ENCODE results near the gene TMUB1. TPM values are rescaled to one million over a fixed set of nuclear protein-coding genes. Genes with fewer than 3 reads are reported as not detected.

The TMUB1 gene
- total RNA-seq, 1 experiment from 2014 or later = 45.4 TPM

- no peak overlapping the region for H3K9ac ChIP-seq (ENCODE audit: extremely low read depth, insufficient read length, low read length)
- peaks cover 3% of the 10 kb centered on the region for H3K23me2 ChIP-seq (ENCODE audit: insufficient read length, low read depth, low read length, poor library complexity, severe bottlenecking)
- no peaks in the 10 kb centered on the region for H3K9me3 ChIP-seq (ENCODE audit: control insufficient read depth, low read depth, low read length)
- no peaks in the 10 kb centered on the region for H3K27me3 ChIP-seq (ENCODE audit: insufficient read depth, low read length)
- no peak overlapping the region for H2BK15ac ChIP-seq (ENCODE audit: low read depth, low read length)
- WGBS (ENCODE audit: extremely low coverage, insufficient read length, low lambda C conversion rate) = no CpG with 5 or more reads among the region's 20 CpGs
- H3K4me2 ChIP-seq (ENCODE audit: insufficient read depth, insufficient read length, low read length) = no peak overlapping the region
- H3K27me3 Mint-ChIP-seq (ENCODE audit: low read depth) = no peaks in the 10 kb centered on the region; the same call in 1 of the 2 replicates
- H3K27ac ChIP-seq (ENCODE audit: insufficient read length, low read depth, low read length) = no peak overlapping the region
- DNase-seq = no peak
- H4K91ac ChIP-seq (ENCODE audit: insufficient read length, low read depth, low read length) = no peak overlapping the region
- no peak overlapping the region for H2BK20ac ChIP-seq (ENCODE audit: low read depth, low read length, poor library complexity, severe bottlenecking)
- H2BK120ac ChIP-seq (ENCODE audit: low read depth, low read length, poor library complexity, severe bottlenecking) = no peak overlapping the region
- no peak overlapping the region for H3K18ac ChIP-seq (ENCODE audit: insufficient read length, low read depth, low read length)
- no peak overlapping the region for H2BK12ac ChIP-seq (ENCODE audit: insufficient read length, low read depth, low read length)
- peaks cover 7% of the 10 kb centered on the region for H3K79me1 ChIP-seq (ENCODE audit: insufficient read depth, low read depth, low read length, poor library complexity, severe bottlenecking)
- H3K4me3 Mint-ChIP-seq = no peak overlapping the region
- H3K4ac ChIP-seq (ENCODE audit: low read depth, low read length) = no peak overlapping the region
- no peak overlapping the region for H3T11ph ChIP-seq (ENCODE audit: low read length)
- no peaks in the 10 kb centered on the region for H4K20me1 ChIP-seq (ENCODE audit: control insufficient read depth, insufficient read depth, insufficient read length)
- H2AFZ ChIP-seq (ENCODE audit: low read length) = no peak overlapping the region
- no peaks in the 10 kb centered on the region for H3K9me3 Mint-ChIP-seq
- H4K5ac ChIP-seq (ENCODE audit: insufficient read length, low read depth, low read length) = no peak overlapping the region
- H3K4me1 ChIP-seq (ENCODE audit: insufficient read depth, low read length) = peaks cover 13% of the 10 kb centered on the region
- no peak for TF ChIP-seq CTCF (conservative IDR thresholded peaks at IDR 0.05)
- peaks cover 21 to 35% of the 10 kb centered on the region in 2 experiments for H3K4me1 Mint-ChIP-seq
- peaks cover 0 to 17% (median 7%) of the 10 kb centered on the region in 3 experiments; a peak in 4 of 7 replicates for H3K36me3 Mint-ChIP-seq (ENCODE audit: insufficient read depth in 1 of 3, low read depth in 3 of 3)
- H3K14ac ChIP-seq (ENCODE audit: insufficient read depth, low read length) = 0 out of 2 replicates have a peak overlapping the region, but pooled peaks have one; percentile 5
- no peak overlapping the region for H2BK5ac ChIP-seq (ENCODE audit: insufficient read length, low read length)
- H3K79me2 ChIP-seq (ENCODE audit: insufficient read depth, low read length) = peaks cover 13% of the 10 kb centered on the region; the same call in 1 of the 2 replicates
- H3K27ac Mint-ChIP-seq = peak overlapping the region in 1 of 3 experiments; percentile 86; a peak in 1 of 7 replicates
- no peak overlapping the region for H4K8ac ChIP-seq (replicated peaks; ENCODE audit: insufficient read length, low read depth, low read length)
- no peak overlapping the region for H2AK5ac ChIP-seq (ENCODE audit: insufficient read length, low read length)
- no peak overlapping the region for H3K56ac ChIP-seq (ENCODE audit: insufficient read length, low read depth, low read length)
- H3K23ac ChIP-seq (ENCODE audit: insufficient read length, low read depth, low read length) = no peak overlapping the region
Observed at GRCh38 chr7:151099486-151100211, 16.4 kb upstream of the TMUB1 start.

All from H9 (cell line).